Motor neuron (in vitro differentiated cells): ENCODE measurements around the gene GLRX5. TPM values are rescaled to one million over a fixed set of nuclear protein-coding genes. Genes with fewer than 3 reads are reported as not detected.

Experiments used
- ATAC-seq, 8 experiments: fragments of 200-7000 bp; cut with Tn5 transposase; replicated peaks in 6 of 8; 2 replicates each; pipeline ENCODE4 v1.8.0; 2021; ENCODE audit warnings: mild to moderate bottlenecking in 8 of 8, moderate library complexity in 8 of 8
- H3K27ac ChIP-seq, 2 donors: fragments of 250-450 bp; sonication (Bioruptor Pico); 2 replicates each; pipeline ENCODE4 v1.9.0; 2021; ENCODE audit warnings: antibody characterized with exemption in 2 of 2, mild to moderate bottlenecking in 2 of 2, moderate library complexity in 1 of 2
- H3K4me1 ChIP-seq, 2 donors: fragments of 250-450 bp; sonication (Bioruptor Pico); replicated peaks in 1 of 2; 2 replicates each; pipeline ENCODE4 v1.6.1; 2021; ENCODE audit warnings: antibody characterized with exemption in 2 of 2, mild to moderate bottlenecking in 2 of 2, moderate library complexity in 1 of 2
- H3K4me3 ChIP-seq, 5 donors: fragments of 250-450 bp; sonication (Bioruptor Pico); 2 replicates each; pipeline ENCODE4 v1.9.0; 2021; ENCODE audit warnings: antibody characterized with exemption in 5 of 5, mild to moderate bottlenecking in 5 of 5, moderate library complexity in 4 of 5
- WGBS, 10 experiments: fragments of 450-650 bp; shearing (Covaris generic); methylation state at CpG; one replicate each; pipeline ENCODE4 v1.0.0; 2022; 5-methylcytosine and 5-hydroxymethylcytosine counted together
- in situ Hi-C, 9 experiments: fragments of 400-800 bp; cut with MboI; loops; one replicate each; pipeline ENCODE4 v1.15.0; 2021; ENCODE audit warnings: low sequenced_read_pairs in 9 of 9, low pct_unique_long_range_greater_than_20kb in 2 of 9; ENCODE audit not compliant: unreplicated experiment in 9 of 9
- total RNA-seq, 8 experiments: library from RNA; unstranded; fragments of 300-600 nt; gene quantifications; 2 replicates each; pipeline versions ENCODE4 v1.2.3 to v1.2.4, GENCODE V29; 2022

Gene GLRX5
- total RNA-seq, 8 experiments from 2014 or later, result 26.4 to 62.7 (median 41.4) TPM

DNA sequence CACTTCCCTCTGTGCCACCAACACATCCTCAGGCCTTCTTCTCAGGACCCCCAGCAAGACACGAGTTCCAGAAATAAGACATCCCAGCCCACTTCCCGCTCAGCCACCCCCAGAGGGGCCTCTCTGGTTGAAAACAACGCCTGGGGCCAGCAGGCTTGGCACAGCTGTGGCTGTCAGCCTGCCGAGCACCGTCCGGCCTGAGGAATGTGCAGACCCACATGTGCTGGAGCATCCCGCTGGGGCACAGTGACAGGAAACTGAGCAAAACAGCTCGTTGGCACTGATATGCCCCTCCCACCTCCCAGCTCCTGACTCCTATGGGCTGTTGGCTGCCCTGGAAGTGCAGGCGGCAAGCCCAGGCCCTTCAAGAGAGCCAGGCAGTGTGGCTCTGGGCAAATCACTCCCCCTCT is 19.8 kb upstream of the GLRX5 start:
- in situ Hi-C loops, result no loop called here
- Histone ChIP-seq H3K4me3 (no peak overlapping the region), H3K27ac (no peak overlapping the region), H3K4me1 (peaks cover 16 to 24% of the 10 kb centered on the region in 2 donors)
- 33% methylated on average over 3 of the region's 9 CpGs; no CpG with 5 or more reads in 9 of the 10 experiments for WGBS, 10 experiments
- peak in 7 of 8 experiments; percentile 6 to 74 (median 50) for ATAC-seq

- 0 to 27% (median 7%) methylated on average over 1 to 24 of the region's 50 CpGs; no CpG with 5 or more reads in 6 of the 10 experiments for WGBS, 10 experiments
- H3K27ac ChIP-seq, result no peak overlapping the region
- in situ Hi-C loops, result no loop called here
- peak; percentile 51 to 84 (median 78) for ATAC-seq
- peak overlapping the region; percentile 33 to 49 (median 42) for H3K4me3 ChIP-seq
- H3K4me1 ChIP-seq, result peaks cover 16 to 24% of the 10 kb centered on the region in 2 donors
Observed at GRCh38 chr14:95515596-95516552, 19.0 kb upstream of the GLRX5 start.

GRCh38 chr14:95516554-95517181 is 18.2 kb upstream of the GLRX5 start, which contains the start of gene SYNE3:
Gene SYNE3 (minus strand): TSS chr14:95516650. CDS start chr14:95475821, 40,829 bp downstream.
- peak; percentile 66 to 84 (median 80) for ATAC-seq
- Histone ChIP-seq H3K4me3 (peak within 1 kb of the TSS; percentile 33 to 49 (median 42)), H3K4me1 (peaks cover 16 to 24% of the 10 kb centered on the region in 2 donors), H3K27ac (no peak within 1 kb of the TSS)
- 23 to 24% methylated on average over 3 of the region's 60 CpGs; no CpG with 5 or more reads in 8 of the 10 experiments for WGBS, 10 experiments
- in situ Hi-C loops, result no loop called here

DNA sequence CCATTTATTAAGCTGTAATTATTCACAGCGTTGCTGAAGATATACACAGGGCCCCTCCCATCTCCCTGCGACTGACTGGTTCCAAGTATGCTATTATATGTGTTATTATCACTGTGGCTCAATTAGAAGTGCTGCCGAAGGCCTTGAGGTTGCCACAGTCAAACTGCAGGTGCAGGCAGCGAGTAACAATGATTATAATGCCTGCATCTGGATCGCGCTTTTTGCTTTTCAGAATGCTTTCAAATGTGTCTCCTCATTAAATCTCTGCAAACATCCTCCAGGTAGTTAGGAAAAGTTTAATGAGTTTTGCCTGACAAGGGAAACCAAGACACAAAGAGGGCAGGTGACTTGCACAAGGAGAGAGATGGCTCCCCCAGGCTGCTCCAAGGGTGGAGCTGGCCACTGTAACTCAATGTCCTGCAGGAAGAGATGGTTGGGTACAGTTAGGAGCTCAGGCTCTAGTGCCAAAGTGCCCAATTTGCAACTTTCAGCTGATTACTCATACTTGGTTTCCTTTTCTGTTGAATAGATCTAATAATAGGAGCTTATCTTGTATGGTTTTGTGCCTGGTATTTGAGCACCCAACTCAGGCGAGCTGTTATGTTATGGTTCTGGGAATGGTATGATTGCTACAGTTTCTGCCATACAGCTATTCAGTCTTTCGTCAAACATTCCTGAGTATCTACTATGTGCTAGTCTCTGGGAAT is 16.7 kb upstream of the GLRX5 start:
- H3K4me1 ChIP-seq, result peaks cover 27 to 32% of the 10 kb centered on the region in 2 donors
- 65 to 100% (median 84%) methylated on average over 1 to 7 of the region's 8 CpGs; no CpG with 5 or more reads in 2 of the 10 experiments for WGBS, 10 experiments
- no peak overlapping the region for H3K4me3 ChIP-seq
- in situ Hi-C loops, result no loop called here
- ATAC-seq, result no peak
- no peak overlapping the region for H3K27ac ChIP-seq

GRCh38 chr14:95519699-95520098 is 15.2 kb upstream of the GLRX5 start:
- in situ Hi-C loops, result loop anchor here in 1 of 9 experiments (10.0 kb wide), 1 partner anchor 75 kb away; no protein-coding TSS in a partner anchor
- Histone ChIP-seq H3K4me1 (peaks cover 38 to 43% of the 10 kb centered on the region in 2 donors), H3K27ac (no peak overlapping the region), H3K4me3 (no peak overlapping the region)
- peak in 2 of 8 experiments; percentile 10 to 28 for ATAC-seq
- WGBS, 10 experiments, result 0 to 100% (median 87%) methylated on average over 1 to 6 of the region's 6 CpGs; no CpG with 5 or more reads in 3 of the 10 experiments

GRCh38 chr14:95520346-95520745 is 14.5 kb upstream of the GLRX5 start:
- no peak overlapping the region for H3K27ac ChIP-seq
- in situ Hi-C loops, result loop anchor here in 1 of 9 experiments (10.0 kb wide), 1 partner anchor 76 kb away; no protein-coding TSS in a partner anchor
- no peak overlapping the region for H3K4me3 ChIP-seq
- 0 to 100% (median 88%) methylated on average over 1 to 2 of the region's 3 CpGs; no CpG with 5 or more reads in 1 of the 10 experiments for whole genome bisulfite sequencing, 10 experiments
- ATAC-seq, result no peak
- H3K4me1 ChIP-seq, result peaks cover 35 to 40% of the 10 kb centered on the region in 2 donors

- in situ Hi-C loops, result loop anchor here in 1 of 9 experiments (10.0 kb wide), 1 partner anchor 76 kb away; no protein-coding TSS in a partner anchor
- ATAC-seq, result no peak
- Histone ChIP-seq H3K27ac (no peak overlapping the region), H3K4me3 (no peak overlapping the region), H3K4me1 (peaks cover 31 to 39% of the 10 kb centered on the region in 2 donors)
- 93% methylated on average over 2 of the region's 4 CpGs; no CpG with 5 or more reads in 9 of the 10 experiments for WGBS, 10 experiments
Observed at GRCh38 chr14:95521001-95521400, 13.8 kb upstream of the GLRX5 start.

GRCh38 chr14:95522116-95522515 is 12.7 kb upstream of the GLRX5 start:
- Histone ChIP-seq H3K27ac (no peak overlapping the region), H3K4me3 (no peak overlapping the region), H3K4me1 (peaks cover 32 to 35% of the 10 kb centered on the region in 2 donors)
- 88 to 100% (median 90%) methylated on average over 2 to 6 of the region's 11 CpGs; no CpG with 5 or more reads in 4 of the 10 experiments for WGBS, 10 experiments
- ATAC-seq, result no peak
- in situ Hi-C loops, result loop anchor here in 1 of 9 experiments (10.0 kb wide), 1 partner anchor 77 kb away; no protein-coding TSS in a partner anchor

GRCh38 chr14:95522556-95522955 is 12.3 kb upstream of the GLRX5 start:
- WGBS, 10 experiments, result 43 to 100% (median 82%) methylated on average over 1 to 3 of the region's 4 CpGs; no CpG with 5 or more reads in 3 of the 10 experiments
- Histone ChIP-seq H3K4me1 (peaks cover 32 to 34% of the 10 kb centered on the region in 2 donors), H3K4me3 (no peak overlapping the region), H3K27ac (no peak overlapping the region)
- ATAC-seq, result no peak
- in situ Hi-C loops, result loop anchor here in 1 of 9 experiments (10.0 kb wide), 1 partner anchor 78 kb away; no protein-coding TSS in a partner anchor

- Histone ChIP-seq H3K27ac (peak overlapping the region; percentile 75 to 94), H3K4me3 (peak overlapping the region in 1 of 5 donors; percentile 3), H3K4me1 (peaks cover 32 to 34% of the 10 kb centered on the region in 2 donors)
- in situ Hi-C loops, result loop anchor here in 1 of 9 experiments (10.0 kb wide), 1 partner anchor 78 kb away; no protein-coding TSS in a partner anchor
- peak in 5 of 8 experiments; percentile 21 to 41 (median 37) for ATAC-seq
- 60 to 87% (median 80%) methylated on average over 1 to 12 of the region's 12 CpGs; no CpG with 5 or more reads in 1 of the 10 experiments for WGBS, 10 experiments
Observed at GRCh38 chr14:95523051-95523814, 11.6 kb upstream of the GLRX5 start.

GRCh38 chr14:95523815-95524448 is 10.9 kb upstream of the GLRX5 start:
- WGBS, 10 experiments, result 53 to 100% (median 70%) methylated on average over 1 to 9 of the region's 11 CpGs
- peak overlapping the region; percentile 75 to 94 for H3K27ac ChIP-seq
- no peak overlapping the region for H3K4me3 ChIP-seq
- in situ Hi-C loops, result loop anchor here in 1 of 9 experiments (10.0 kb wide), 1 partner anchor 79 kb away; no protein-coding TSS in a partner anchor
- peak in 5 of 8 experiments; percentile 62 to 87 (median 76) for ATAC-seq
- peaks cover 32 to 34% of the 10 kb centered on the region in 2 donors for H3K4me1 ChIP-seq
